ENCODE results near the gene GRID1.

Gene GRID1

GRCh38 chr10:85621562-85621961 is 745.0 kb downstream of the GRID1 start:
- no peak for DNase-seq

GRCh38 chr10:85620807-85621206 is 745.8 kb downstream of the GRID1 start:
- no peak for DNase-seq

- DNase-seq = no peak
Observed at GRCh38 chr10:85619832-85620231, 746.8 kb downstream of the GRID1 start.

GRCh38 chr10:85618841-85619240 is 747.8 kb downstream of the GRID1 start:
- no peak for DNase-seq

GRCh38 chr10:85617751-85618546 is 748.6 kb downstream of the GRID1 start:
- DNase-seq = no peak

GRCh38 chr10:85615556-85615955 is 751.0 kb downstream of the GRID1 start:
- no peak for DNase-seq

- DNase-seq = no peak
Observed at GRCh38 chr10:85614981-85615380, 751.6 kb downstream of the GRID1 start.

- no peak for DNase-seq
Observed at GRCh38 chr10:85614566-85614965, 752.0 kb downstream of the GRID1 start.

GRCh38 chr10:85613391-85613790 is 753.2 kb downstream of the GRID1 start:
- no peak for DNase-seq

GRCh38 chr10:85612833-85613232 is 753.8 kb downstream of the GRID1 start:
- no peak for DNase-seq

GRCh38 chr10:85612378-85612775 is 754.2 kb downstream of the GRID1 start:
- no peak for DNase-seq

- no peak for DNase-seq
Observed at GRCh38 chr10:85611746-85612377, 754.7 kb downstream of the GRID1 start.

GRCh38 chr10:85611093-85611740 is 755.4 kb downstream of the GRID1 start:
- DNase-seq = no peak

GRCh38 chr10:85610381-85611092 is 756.1 kb downstream of the GRID1 start:
- DNase-seq = no peak

GRCh38 chr10:85609509-85609908 is 757.1 kb downstream of the GRID1 start:
- no peak for DNase-seq

- DNase-seq = no peak
Observed at GRCh38 chr10:85608706-85609105, 757.9 kb downstream of the GRID1 start.

GRCh38 chr10:85607043-85607695 is 759.4 kb downstream of the GRID1 start:
- DNase-seq = no peak

- no peak for DNase-seq
Observed at GRCh38 chr10:85606401-85606800, 760.2 kb downstream of the GRID1 start.

- no peak for DNase-seq
Observed at GRCh38 chr10:85604884-85605283, 761.7 kb downstream of the GRID1 start.

GRCh38 chr10:85604136-85604725 is 762.4 kb downstream of the GRID1 start:
- no peak for DNase-seq

- DNase-seq = no peak
Observed at GRCh38 chr10:85603151-85603940, 763.2 kb downstream of the GRID1 start.

GRCh38 chr10:85602713-85603112 is 763.9 kb downstream of the GRID1 start:
- no peak for DNase-seq

All from NCI-H774 (cell line).